GM19043 (cell line): ENCODE data around the gene S1PR4.
"Not testable (repeated sequence)": the region's sequence is repeated elsewhere in the genome, so short reads cannot be mapped to it uniquely, and the experiment has no call there.

Experiments
- ATAC-seq: cut with Tn5 transposase; IDR thresholded peaks from one replicate; pipeline ENCODE4 v1.9.1; 2021; ENCODE audit warnings: low read depth; ENCODE audit not compliant: unreplicated experiment

The S1PR4 gene

GRCh38 chr19:3151563-3152418 lies 26.8 kb upstream of the S1PR4 start:
- ATAC-seq, result no peak

GRCh38 chr19:3152419-3152780 lies 26.2 kb upstream of the S1PR4 start:
- no peak for ATAC-seq

GRCh38 chr19:3153286-3154230 lies 25.0 kb upstream of the S1PR4 start:
- no peak for ATAC-seq

GRCh38 chr19:3154447-3154846 lies 24.1 kb upstream of the S1PR4 start:
- not testable (repeated sequence) for ATAC-seq

GRCh38 chr19:3154957-3155736 lies 23.4 kb upstream of the S1PR4 start:
- ATAC-seq, result no peak

- ATAC-seq, result no peak
Measured at GRCh38 chr19:3157096-3157845, 21.3 kb upstream of the S1PR4 start.

GRCh38 chr19:3159565-3159964 lies 19.0 kb upstream of the S1PR4 start:
- no peak for ATAC-seq

GRCh38 chr19:3160219-3160618 lies 18.4 kb upstream of the S1PR4 start:
- ATAC-seq, result no peak

- no peak for ATAC-seq
Measured at GRCh38 chr19:3161453-3161852, 17.1 kb upstream of the S1PR4 start.

- ATAC-seq, result no peak
Measured at GRCh38 chr19:3162418-3163229, 15.9 kb upstream of the S1PR4 start.

- no peak for ATAC-seq
Measured at GRCh38 chr19:3163230-3163886, 15.2 kb upstream of the S1PR4 start.

- no peak for ATAC-seq
Measured at GRCh38 chr19:3163943-3164342, 14.6 kb upstream of the S1PR4 start.

- no peak for ATAC-seq
Measured at GRCh38 chr19:3167533-3168272, 10.9 kb upstream of the S1PR4 start.

GRCh38 chr19:3171894-3172672 lies 6.5 kb upstream of the S1PR4 start:
- ATAC-seq, result no peak

- ATAC-seq, result not testable (repeated sequence)
Measured at GRCh38 chr19:3172673-3173000, 5.9 kb upstream of the S1PR4 start.

GRCh38 chr19:3175781-3176714 lies 2.5 kb upstream of the S1PR4 start:
- ATAC-seq, result no peak
